ENCODE measurements around the gene SHD.
"Not testable (repeated sequence)": the region's sequence is repeated elsewhere in the genome, so short reads cannot be mapped to it uniquely, and the experiment has no call there.

The SHD gene, protein sequence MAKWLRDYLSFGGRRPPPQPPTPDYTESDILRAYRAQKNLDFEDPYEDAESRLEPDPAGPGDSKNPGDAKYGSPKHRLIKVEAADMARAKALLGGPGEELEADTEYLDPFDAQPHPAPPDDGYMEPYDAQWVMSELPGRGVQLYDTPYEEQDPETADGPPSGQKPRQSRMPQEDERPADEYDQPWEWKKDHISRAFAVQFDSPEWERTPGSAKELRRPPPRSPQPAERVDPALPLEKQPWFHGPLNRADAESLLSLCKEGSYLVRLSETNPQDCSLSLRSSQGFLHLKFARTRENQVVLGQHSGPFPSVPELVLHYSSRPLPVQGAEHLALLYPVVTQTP

DNA sequence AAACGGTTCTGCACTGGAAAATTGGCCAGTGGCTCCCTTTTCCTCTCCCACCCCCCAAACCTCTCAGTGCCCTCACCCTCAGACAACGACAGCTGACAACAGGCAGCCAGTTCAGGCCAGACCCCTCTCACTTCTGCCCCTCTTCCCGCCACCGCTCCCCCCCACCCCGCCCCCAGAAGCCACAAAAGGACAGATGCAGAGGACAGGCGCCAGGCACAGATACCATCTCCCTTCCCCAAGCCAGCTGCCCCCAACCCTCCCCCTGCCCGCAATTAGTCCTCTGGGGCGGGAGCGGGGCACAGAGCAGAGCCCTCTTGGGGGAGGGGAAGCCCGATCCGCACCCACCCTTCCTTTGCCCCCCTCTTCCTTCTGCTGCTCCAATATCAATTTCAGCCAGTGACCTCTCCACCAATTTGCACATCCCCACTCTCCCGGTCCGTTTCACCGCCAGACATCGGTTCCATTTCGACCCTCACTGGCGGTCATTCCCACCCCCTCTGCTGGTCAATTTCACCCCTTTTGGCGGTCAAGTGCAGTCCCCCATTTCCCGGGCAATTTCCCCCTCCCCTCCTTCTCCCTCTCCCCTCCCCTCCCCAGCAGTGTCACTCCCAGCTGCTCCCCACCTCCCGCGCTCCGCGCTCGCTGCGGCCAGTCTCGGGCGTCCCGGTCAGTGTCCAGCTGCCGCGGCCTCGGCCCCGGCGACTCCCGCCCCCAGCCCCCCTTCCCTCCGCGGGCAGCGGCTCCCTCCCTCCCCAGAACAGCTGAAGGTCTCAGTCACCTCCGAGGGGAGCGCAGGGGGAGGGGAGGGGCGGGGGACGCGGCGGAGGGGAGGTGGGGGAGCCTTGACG is at the start of gene SHD:
SHD (plus strand) TSS at position 848 of the 848 bp plus-strand sequence. CDS start 798 bp downstream, outside the sequence.
- DNase-seq = no peak

DNA sequence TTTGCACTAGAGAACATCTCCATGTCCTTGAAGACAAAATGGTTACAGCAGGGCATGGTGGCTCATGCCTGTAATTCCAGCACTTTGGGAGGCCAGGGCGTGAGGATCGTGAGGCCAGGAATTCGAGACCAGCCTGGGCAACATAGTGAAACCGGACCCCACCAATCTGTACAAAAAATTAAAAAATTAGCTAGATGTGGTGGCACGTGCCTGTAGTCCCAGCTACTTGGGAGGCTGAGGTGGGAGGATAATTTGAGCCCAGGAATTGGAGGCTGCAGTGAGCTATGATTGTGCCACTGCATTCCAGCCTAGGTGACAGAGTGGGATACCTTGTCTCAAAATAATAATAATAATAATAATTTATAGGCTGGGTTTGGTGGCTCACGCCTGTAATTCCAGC is 48.8 kb upstream of the SHD start:
- DNase-seq = not testable (repeated sequence)

DNA sequence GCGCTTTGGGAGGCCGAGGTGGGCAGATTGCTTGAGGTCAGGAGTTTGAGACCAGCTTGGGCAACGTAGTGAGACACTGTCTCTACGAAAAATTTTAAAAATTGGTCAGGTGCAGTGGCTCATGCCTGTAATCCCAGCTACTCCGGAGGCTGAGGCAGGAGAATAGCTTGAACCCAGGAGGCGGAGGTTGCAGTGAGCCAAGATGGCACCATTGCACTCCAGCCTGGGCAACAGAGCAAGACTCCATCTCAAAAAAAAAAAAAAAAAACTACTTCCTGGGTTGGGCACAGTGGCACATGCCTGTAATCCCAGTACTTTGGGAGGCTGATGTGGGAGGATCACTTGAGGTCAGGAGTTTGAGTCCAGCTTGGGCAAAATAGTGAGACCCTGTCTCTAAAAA is 47.5 kb upstream of the SHD start:
- DNase-seq = not testable (repeated sequence)

DNA sequence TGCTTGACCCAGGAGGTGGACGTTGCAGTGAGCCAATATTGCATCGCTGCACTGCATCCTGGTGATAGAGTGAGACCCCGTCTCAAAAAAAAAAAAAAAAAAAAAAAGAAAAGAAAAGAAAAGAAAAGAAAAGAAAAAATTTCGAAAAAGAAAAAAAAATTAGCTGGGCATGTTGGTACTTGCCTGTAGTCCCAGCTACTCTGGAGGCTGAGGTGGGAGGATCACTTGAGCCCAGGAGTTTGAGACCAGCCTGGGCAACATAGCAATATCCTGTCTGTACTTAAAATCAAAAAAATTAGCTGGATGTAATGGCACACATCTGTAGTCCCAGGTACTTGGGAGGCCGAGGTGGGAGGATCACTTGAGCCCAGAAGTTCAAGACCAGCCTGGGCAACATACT is 46.9 kb upstream of the SHD start:
- not testable (repeated sequence) for DNase-seq

DNA sequence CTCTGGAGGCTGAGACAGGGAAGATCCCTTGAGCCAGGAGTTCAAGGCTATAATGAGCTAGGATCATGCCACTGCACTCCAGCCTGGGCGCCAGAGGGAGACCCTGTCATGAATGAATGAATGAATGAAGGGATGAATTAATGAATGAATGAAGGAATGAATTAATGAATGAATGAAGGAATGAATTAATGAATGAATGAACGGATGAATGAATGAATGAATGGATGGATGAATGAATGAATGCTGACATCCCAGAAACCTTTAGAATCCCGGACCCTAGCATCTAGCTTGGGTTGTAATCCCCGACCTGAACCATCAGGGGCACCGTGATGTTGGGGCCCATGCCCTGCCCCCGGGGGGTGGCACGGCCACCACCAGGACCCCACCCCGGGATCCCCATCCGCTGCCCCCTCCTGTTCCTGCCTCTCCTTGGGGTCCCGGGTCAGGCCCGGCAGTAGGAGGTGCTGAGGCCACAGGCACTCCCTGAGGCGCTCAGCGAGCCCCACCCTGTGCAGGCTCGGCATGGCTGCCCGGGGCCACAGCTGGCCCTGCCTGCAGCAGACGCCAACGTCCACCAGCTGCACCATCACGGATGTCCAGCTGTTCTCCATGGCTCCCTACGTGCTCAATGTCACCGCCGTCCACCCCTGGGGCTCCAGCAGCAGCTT is 46.3 kb upstream of the SHD start:
- DNase-seq = no peak

DNA sequence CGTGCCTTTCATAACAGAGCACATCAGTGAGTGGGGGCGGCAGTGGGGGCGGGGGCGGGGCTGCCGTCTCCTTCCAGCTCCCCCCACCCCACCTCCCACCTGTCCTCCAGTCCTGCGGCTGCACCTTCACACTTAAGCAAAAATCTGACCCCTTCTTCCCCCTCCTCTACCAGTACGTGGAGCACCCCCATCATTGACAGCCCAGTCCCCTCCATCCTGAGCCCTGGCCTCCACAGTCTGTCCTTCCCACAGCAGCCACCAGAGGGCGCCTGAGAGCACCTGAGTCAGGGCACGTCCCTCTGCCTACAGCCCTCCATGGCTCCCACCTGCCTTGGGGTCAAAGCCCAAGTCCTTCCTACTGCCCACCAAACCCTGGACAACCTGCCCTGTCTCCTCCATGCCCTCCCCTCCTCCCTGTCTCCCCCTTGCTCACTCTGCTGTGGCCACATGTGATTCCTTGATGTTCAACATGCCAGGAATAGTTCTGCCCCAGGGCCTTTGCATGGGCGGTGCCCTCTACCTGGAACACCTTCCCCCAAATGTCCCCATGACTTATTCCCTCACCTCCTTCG is 45.7 kb upstream of the SHD start:
- DNase-seq = peak; percentile 89 to 93

DNA sequence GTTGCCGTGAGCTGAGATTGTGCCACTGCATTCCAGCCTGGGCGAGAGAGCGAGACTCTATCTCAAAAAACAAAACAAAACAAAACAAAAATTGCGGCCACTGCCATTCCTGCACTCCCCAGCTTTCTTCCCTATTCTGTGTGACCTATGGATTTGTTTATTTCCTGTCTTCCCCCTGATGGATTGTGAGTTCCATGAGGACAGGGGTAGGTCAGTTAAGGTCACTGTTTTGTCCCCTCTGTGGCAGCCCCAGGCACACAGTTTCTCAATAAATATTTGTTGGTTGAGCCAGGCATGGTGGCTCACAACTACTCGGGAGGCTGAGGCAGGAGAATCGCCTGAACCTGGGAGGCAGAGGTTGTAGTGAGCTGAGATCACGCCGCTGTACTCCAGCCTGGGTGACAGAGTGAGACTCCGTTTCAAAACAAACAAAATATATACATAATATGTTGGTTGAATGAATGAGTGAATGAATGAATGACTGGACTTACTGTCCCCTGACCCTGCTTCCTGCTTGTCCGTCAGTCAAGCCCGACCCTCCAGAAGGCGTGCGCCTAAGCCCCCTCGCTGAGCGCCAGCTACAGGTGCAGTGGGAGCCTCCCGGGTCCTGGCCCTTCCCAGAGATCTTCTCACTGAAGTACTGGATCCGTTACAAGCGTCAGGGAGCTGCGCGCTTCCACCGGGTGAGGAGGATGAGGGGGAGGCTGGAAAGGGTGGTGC is 44.8 kb upstream of the SHD start:
- no peak for DNase-seq

DNA sequence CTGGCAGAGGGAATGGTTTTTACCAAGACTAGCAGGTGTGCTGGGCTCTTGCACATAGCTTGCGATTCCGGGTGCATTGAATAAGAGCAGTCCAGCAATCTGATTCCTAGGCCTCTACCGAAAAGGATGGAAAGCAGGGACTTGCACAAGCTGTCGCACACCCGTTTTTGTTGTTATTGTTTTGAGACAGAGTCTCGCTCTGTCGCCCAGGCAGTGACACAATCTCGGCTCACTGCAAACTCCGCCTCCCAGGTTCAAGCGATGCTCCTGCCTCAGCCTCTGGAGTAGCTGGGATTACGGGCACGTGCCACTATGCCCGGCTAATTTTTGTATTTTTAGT is 44.2 kb upstream of the SHD start:
- DNase-seq = no peak

DNA sequence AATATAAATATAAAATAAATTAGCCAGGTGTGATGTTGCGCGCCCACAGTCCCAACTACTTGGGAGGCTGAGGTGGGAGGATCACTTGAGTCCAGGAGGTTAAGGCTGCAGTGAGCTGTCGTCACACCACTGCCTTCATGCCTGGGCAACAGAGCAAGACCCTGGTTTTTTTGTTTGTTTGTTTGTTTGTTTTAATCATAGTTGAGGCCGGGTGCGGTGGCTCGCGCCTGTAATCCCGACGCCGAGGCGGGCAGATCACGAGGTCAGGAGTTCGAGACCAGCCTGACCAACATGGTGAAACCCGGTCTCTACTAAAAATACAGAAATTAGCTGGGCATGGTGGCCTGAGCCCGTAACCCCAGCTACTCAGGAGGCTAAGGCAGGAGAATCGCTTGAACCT is 41.6 kb upstream of the SHD start:
- not testable (repeated sequence) for DNase-seq

DNA sequence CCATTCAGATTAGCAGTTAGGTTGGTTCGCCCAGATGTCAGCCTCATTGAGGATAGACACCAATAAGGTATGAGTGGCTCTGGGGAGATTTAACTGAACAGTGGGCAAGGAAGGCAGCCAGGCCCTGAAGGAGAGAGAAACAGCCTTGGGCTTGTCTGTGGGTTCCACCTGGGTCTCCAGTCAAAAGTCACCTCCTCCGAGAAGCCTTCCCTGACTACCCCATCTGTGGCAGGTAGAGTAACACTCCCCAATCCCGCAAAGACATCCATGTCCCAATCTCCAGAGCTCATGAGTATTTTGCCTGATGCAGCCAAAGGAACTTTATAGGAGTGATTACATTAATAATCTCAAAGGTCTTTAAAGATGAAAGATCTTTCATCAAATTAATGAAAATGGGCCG is 40.2 kb upstream of the SHD start:
- no peak for DNase-seq

DNA sequence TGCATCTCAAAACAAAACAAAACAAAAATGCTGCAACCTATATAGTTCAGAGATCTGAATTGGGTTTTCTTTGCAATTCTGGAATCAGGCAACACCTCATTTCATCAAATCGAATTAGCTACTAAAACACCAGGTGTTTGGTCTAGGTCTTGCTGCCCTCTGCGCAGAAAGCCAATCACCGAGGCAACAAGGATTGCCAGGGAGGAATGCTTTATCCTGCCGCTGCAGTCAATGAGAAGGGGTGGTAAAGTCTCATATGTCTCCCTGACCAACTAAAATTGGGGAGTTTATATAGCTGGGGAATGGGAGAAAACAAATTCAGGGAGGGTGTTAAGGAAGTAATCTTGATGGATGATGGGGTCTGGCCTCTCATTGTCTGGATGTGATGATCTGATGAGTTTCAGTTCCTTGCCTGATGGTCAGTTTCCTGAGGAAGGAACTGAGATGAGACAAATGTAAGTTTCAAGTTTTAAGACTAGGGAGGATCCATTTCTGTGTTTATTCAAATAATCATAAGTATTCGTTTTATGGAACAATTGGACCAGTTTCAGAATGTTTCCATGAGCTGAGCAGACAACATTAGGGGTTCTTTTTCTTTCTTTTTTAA is 37.1 kb upstream of the SHD start:
- DNase-seq = no peak

DNA sequence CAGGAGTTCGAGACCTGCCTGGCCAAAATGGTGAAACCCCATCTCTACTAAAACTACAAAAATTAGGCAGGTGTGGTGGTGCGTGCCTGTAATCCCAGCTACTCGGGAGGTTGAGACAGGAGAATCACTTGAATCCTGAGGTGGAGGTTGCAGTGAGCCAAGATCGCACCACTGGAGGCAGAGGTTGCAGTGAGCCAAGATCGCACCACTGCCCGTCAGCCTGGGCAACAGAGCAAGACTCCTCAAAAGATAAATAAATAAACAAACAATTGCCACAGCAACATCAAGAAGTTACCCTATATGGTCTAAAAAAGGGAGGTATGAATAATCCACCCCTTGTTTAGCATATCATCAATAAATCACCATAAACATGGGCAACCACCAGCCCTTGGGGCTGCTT is 33.1 kb upstream of the SHD start:
- DNase-seq = not testable (repeated sequence)

DNA sequence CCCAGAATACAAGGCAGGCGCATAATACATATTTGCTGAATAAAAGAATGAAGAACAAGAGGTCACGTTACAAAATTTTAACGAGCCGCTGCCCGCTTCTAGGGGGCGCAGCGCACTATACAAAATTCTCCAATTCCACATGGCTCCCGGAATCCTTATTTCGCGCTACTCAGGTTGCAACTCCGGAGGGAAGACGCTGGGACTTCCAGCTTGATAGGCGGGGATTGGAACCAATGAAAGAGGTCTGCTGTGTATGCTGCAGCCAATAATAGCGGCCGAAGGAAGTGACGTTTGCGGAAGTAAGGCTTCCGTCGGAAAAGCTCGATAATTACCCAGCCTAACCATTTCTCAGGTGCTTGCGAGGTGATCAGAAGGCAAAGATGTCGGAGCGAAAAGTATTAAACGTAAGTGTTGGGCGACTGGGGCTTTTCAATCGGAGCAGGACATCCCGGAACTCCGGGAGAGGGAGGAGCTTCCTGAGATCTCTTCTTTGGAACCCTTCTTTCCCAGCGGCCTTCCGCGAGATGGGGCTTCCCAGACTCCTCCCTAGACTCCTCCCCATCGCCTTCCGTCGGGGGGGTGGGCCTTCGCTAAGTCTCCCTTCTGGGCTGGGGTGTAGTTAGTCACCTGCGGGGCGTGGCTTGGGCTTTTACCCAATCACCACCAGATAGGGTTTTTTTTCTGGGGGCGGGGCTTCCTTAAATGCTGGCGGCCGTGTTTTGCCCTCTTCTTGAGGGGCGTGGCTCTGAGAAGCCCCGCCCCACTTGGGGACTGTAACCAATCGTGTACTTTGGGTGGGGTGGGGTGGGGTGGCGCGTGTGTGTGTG is 32.1 kb upstream of the SHD start, which contains the start of gene YJU2:
YJU2 (plus strand) TSS at position 314 of the 827 bp plus-strand sequence; CDS start at position 381, 67 bp downstream.
- DNase-seq = peak; percentile 98

DNA sequence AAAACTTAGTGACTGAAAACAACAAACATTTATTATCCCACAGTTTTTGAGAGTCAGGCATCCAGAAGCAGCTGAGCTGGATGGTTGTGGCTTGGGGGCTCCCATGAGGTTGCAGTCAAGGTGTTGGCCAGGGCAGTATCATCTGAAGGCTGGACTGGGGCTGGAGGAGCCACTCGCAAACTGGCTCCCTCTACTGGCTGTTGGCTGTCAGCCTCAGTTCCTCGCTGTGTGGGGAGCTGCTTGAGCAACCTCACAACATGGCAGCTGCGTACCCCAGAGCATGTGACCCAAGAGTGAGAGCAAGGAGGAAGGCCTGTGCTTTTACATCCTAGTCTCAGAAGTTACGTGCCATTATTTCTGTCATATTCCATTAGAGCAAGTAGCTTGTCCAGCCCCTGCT is 22.5 kb upstream of the SHD start:
- DNase-seq = no peak

DNA sequence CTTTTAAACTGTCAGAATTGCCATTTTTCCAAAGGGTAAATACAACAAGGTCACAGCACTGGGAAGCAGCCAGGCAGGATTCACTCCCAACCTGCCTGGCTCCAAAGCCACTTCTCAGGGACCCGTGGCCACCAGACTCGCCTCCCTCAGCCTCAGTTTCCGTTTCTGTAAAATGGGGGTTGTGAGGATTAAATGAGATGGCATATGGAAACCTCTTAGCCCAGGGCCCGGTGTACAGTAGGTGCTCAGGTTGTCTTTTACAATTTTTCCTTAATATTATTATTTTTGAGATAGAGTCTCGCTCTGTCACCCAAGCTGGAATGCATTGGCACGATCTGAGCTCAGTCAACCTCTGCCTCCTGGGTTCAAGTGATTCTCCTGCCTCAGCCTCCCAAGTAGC is 22.0 kb upstream of the SHD start:
- DNase-seq = no peak

DNA sequence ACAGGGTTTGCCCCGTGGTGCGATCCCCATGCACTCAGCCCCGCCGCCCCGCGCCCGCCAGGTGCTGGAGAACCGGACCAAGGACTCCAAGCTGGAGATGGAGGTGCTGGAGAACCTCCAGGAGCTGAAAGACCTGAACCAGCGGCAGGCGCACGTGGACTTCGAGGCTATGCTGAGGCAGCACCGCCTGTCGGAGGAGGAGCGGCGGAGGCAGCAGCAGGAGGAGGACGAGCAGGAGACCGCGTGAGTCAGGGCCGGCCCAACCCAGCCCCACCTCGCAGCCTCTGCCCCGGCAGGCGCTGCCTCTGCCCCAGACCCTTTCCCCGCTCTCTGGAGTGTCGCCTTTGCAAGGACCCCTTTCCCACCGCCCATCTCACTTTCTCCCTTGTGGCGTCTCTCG is 20.9 kb upstream of the SHD start:
- no peak for DNase-seq

DNA sequence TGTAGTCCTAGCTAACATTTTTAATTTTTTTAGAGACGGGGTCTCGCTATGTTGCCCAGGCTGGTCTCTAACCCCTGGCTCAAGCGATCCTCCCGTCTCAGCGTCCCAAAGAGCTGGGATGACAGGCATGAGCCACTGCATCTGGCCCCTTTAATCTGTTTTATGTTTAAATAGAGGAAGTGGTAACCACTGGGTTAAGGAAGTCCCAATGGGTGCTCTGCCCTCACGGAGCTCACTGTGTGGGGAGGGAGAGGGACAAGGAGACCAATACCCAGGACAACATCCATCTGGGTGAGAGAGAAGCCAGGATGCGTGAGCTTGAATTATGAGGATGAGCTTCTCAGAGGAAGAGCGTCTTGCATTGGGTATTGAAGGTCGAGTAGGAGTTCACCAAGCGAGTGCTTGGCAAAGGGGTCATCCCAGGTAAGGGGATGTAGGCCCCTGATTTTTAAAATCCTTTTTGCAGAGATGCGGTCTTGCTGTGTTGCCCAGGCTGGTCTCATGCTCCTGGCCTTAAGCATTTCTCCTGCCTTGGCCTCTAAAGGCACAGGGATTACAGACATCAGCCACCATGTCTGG is 18.4 kb upstream of the SHD start:
- DNase-seq = no peak

DNA sequence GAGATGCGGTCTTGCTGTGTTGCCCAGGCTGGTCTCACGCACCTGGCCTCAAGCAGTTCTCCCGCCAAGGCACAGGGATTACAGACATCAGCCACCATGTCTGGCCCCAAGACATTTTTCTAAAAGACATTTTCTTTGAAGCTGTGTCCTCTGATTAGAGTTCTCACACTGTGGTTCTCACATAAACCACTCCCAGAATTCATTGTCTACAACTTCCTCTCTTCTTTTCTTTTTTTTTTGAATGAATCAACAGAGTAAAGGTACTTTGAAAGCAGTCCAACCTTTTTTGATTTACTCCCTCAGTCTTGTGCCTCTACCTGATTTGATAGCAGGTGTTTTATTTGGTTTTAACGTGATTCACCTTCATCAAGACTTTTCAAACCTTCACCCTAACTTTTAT is 14.3 kb upstream of the SHD start:
- DNase-seq = no peak

DNA sequence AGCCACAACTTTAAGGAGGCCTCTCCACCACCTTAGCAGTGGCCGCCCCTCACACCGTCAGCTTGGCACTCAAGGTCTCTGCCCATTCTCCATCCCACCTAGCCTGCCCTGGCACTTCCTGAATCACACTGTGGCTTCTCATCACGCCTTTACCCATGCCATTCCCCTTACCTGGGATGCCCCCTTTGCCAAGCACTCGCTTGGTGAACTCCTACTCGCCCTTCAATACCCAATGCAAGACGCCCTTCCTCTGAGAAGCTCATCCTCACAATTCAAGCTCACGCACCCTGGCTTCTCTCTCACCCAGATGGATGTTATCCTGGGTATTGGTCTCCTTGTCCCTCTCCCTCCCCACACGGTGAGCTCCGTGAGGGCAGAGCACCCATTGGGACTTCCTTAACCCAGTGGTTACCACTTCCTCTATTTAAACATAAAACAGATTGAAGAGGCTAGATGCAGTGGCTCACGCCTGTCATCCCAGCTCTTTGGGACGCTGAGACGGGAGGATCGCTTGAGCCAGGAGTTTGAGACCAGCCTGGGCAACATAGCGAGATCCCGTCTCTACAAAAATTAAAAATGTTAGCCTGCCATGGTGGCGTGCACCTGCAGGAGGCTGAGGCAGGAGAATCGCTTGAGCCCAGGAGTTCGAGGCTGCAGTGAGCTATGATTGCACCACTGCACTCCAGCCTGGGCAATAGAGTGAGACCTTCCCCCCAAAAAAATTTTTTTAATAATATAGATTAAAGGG is 12.6 kb upstream of the SHD start:
- no peak for DNase-seq
